Measurements from ENCODE around the gene ACSL5. TPM values are rescaled to one million over a fixed set of nuclear protein-coding genes. Genes with fewer than 3 reads are reported as not detected.
A peak's percentile ranks its signal among the peaks of the same experiment; 100 is the strongest.

The ACSL5 gene
- total and polyA plus RNA-seq, 9 donors: 7.9 to 34.2 (median 20.6) TPM

GRCh38 chr10:112438356-112438755, 64.4 kb downstream of the ACSL5 start:
- intact Hi-C loops (cut with DNase I): no loop called here
- no peak for TF ChIP-seq CTCF (IDR thresholded peaks at IDR 0.05)
- TF ChIP-seq EP300 (IDR thresholded peaks at IDR 0.05): no peak
- TF ChIP-seq POLR2A (IDR thresholded peaks at IDR 0.05): no peak
- Histone ChIP-seq H3K4me1 (ENCODE audit: insufficient read depth) (no peaks in the 10 kb centered on the region), H3K27ac (no peak overlapping the region), H3K27me3 (no peaks in the 10 kb centered on the region), H3K4me3 (no peak overlapping the region), H3K9me3 (no peaks in the 10 kb centered on the region), H3K36me3 (no peaks in the 10 kb centered on the region)
- DNase-seq: no peak
- 93% methylated on average over 4 of the region's 4 CpGs for WGBS, 3 donors

- no peak overlapping the region for H3K27ac ChIP-seq
- 45 to 56% (median 47%) methylated on average over 1 of the region's 1 CpG for WGBS, 3 donors
- no peaks in the 10 kb centered on the region for H3K36me3 ChIP-seq
- TF ChIP-seq POLR2A (IDR thresholded peaks at IDR 0.05) (no peak), CTCF (IDR thresholded peaks at IDR 0.05) (no peak), EP300 (IDR thresholded peaks at IDR 0.05) (no peak)
- H3K27me3 ChIP-seq: no peaks in the 10 kb centered on the region
- peaks cover 4% of the 10 kb centered on the region for H3K4me1 ChIP-seq (ENCODE audit: insufficient read depth)
- intact Hi-C loops (cut with DNase I): loop anchor here in 1 of 4 donors (10.0 kb wide), 1 partner anchor 257 kb away; the partner anchor contains the start of gene GPAM
- DNase-seq: no peak
- no peak overlapping the region for H3K4me3 ChIP-seq
- H3K9me3 ChIP-seq: no peaks in the 10 kb centered on the region
Measured at GRCh38 chr10:112441520-112441919, 67.6 kb downstream of the ACSL5 start.

- Histone ChIP-seq H3K27ac (no peak overlapping the region), H3K27me3 (no peaks in the 10 kb centered on the region), H3K4me1 (ENCODE audit: insufficient read depth) (peaks cover 4% of the 10 kb centered on the region), H3K36me3 (no peaks in the 10 kb centered on the region), H3K4me3 (no peak overlapping the region), H3K9me3 (no peaks in the 10 kb centered on the region)
- intact Hi-C loops (cut with DNase I): loop anchor here in 1 of 4 donors (10.0 kb wide), 1 partner anchor 257 kb away; the partner anchor contains the start of gene GPAM
- TF ChIP-seq POLR2A (IDR thresholded peaks at IDR 0.05) (no peak), EP300 (IDR thresholded peaks at IDR 0.05) (no peak), CTCF (IDR thresholded peaks at IDR 0.05) (no peak)
- DNase-seq: no peak
- WGBS, 3 donors: 30 to 44% (median 42%) methylated on average over 3 of the region's 3 CpGs
Measured at GRCh38 chr10:112442063-112442462, 68.1 kb downstream of the ACSL5 start.

GRCh38 chr10:112446055-112446854, 72.3 kb downstream of the ACSL5 start:
- peaks cover 5% of the 10 kb centered on the region for H3K4me1 ChIP-seq (ENCODE audit: insufficient read depth)
- peak overlapping the region; percentile 53 to 82 for H3K27ac ChIP-seq
- H3K36me3 ChIP-seq: no peaks in the 10 kb centered on the region
- DNase-seq: no peak
- peak overlapping the region; percentile 84 for H3K4me3 ChIP-seq
- TF ChIP-seq POLR2A (IDR thresholded peaks at IDR 0.05) (no peak), CTCF (IDR thresholded peaks at IDR 0.05) (peak in 1 of 3 donors; percentile 8), EP300 (IDR thresholded peaks at IDR 0.05) (no peak)
- intact Hi-C loops (cut with DNase I): loop anchor here in 1 of 4 donors (10.0 kb wide), 1 partner anchor 261 kb away; the partner anchor contains the start of gene GPAM
- WGBS, 3 donors: 4 to 7% (median 5%) methylated on average over 20 of the region's 20 CpGs
- H3K27me3 ChIP-seq: no peaks in the 10 kb centered on the region
- no peaks in the 10 kb centered on the region for H3K9me3 ChIP-seq
